AG09309 (cell line): ENCODE results near the gene DOCK2.

Experiments used
- DNase-seq: peaks from one replicate; pipeline ENCODE4 v3.0.0-alpha.2; 2010; ENCODE audit warnings: low read depth
- H3K4me3 ChIP-seq: 2 replicates; pipeline ENCODE4 v1.5.1; 2011; ENCODE audit warnings: mild to moderate bottlenecking, low read depth, low read length, moderate library complexity; ENCODE audit not compliant: control insufficient read depth
- CTCF ChIP-seq: IDR thresholded peaks from 2 replicates; pipeline ENCODE4 v1.5.1; 2011; ENCODE audit warnings: mild to moderate bottlenecking, low read depth, low read length, inconsistent platforms; ENCODE audit not compliant: insufficient read depth, control insufficient read depth; ENCODE audit errors: missing control alignments

The DOCK2 gene

GRCh38 chr5:170000155-170000554 lies 363.1 kb downstream of the DOCK2 start:
- TF ChIP-seq CTCF: no peak
- H3K4me3 ChIP-seq: no peak overlapping the region

GRCh38 chr5:170006021-170006420 lies 368.9 kb downstream of the DOCK2 start:
- no peak for DNase-seq
- H3K4me3 ChIP-seq: no peak overlapping the region
- no peak for TF ChIP-seq CTCF

More at GRCh38 chr5:170000155-170000554, 363.1 kb downstream of the DOCK2 start:
- DNase-seq: no peak

GRCh38 chr5:170008376-170008775 lies 371.3 kb downstream of the DOCK2 start:
- DNase-seq: no peak
- H3K4me3 ChIP-seq: no peak overlapping the region
- TF ChIP-seq CTCF: no peak

- no peak for TF ChIP-seq CTCF
- H3K4me3 ChIP-seq: no peak overlapping the region
- no peak for DNase-seq
These were observed 373.5 kb downstream of the DOCK2 start for GRCh38 chr5:170010595-170010994.

- no peak for TF ChIP-seq CTCF
- no peak for DNase-seq
- no peak overlapping the region for H3K4me3 ChIP-seq
These were observed 374.7 kb downstream of the DOCK2 start for GRCh38 chr5:170011751-170012150.

GRCh38 chr5:170012622-170013021 lies 375.5 kb downstream of the DOCK2 start:
- no peak for TF ChIP-seq CTCF
- DNase-seq: no peak
- H3K4me3 ChIP-seq: no peak overlapping the region

- DNase-seq: no peak
- no peak overlapping the region for H3K4me3 ChIP-seq
- no peak for TF ChIP-seq CTCF
These were observed 383.3 kb downstream of the DOCK2 start for GRCh38 chr5:170020423-170020822.
